GM12878 (cell line): ENCODE results near the gene ANGPTL2. TPM values are rescaled to one million over a fixed set of nuclear protein-coding genes. Genes with fewer than 3 reads are reported as not detected.

Experiments used
- EP300 ChIP-seq, 2 experiments: fragments of 150-350 bp in 1 of 2; IDR thresholded peaks; 2 replicates each; pipeline ENCODE4 v1.6.1; 2011 to 2012; ENCODE audit warnings: low read depth in 2 of 2, low read length in 2 of 2, borderline replicate concordance in 1 of 2, improper control_type of control experiment in 1 of 2, inconsistent platforms in 1 of 2; ENCODE audit not compliant: control insufficient read depth in 1 of 2
- IKZF1 ChIP-seq: fragments of 450-650 bp; conservative IDR thresholded peaks from 2 replicates; pipeline ENCODE4 v1.6.1; 2017; ENCODE audit warnings: antibody characterized with exemption, mild to moderate bottlenecking
- RFX5 ChIP-seq: IDR thresholded peaks from 2 replicates; pipeline ENCODE4 v1.6.1; 2011; ENCODE audit warnings: low read depth, low read length, improper control_type of control experiment
- YY1 ChIP-seq: IDR thresholded peaks from 2 replicates; pipeline ENCODE4 v1.6.1; 2011; ENCODE audit warnings: low read depth, mild to moderate bottlenecking, low read length
- ZZZ3 ChIP-seq: IDR thresholded peaks from 2 replicates; pipeline ENCODE4 v1.6.1; 2011; ENCODE audit warnings: low read depth; ENCODE audit not compliant: control insufficient read depth, insufficient read length
- polyA plus RNA-seq, 11 experiments: library from polyadenylated mRNA; depleted of rRNA in 4 of 11; unstranded in 6 of 11; stranded (reverse) in 5 of 11; fragments of >200 nt; fragmentation: Nextera tagmentation in 4 of 11; fragmentation: Illumina TruSeq in 1 of 11; extraction: Ambion mirVana in 4 of 11; extraction: Trizol in 1 of 11; gene quantifications; 1 replicate in 1 of 11; 2 replicates in 10 of 11; pipeline versions ENCODE4 v1.2.1 to v1.2.3, GENCODE V29; 2011 to 2016; ENCODE audit warnings: inconsistent platforms in 2 of 11, missing spikeins in 2 of 11, low read depth in 1 of 11
- total RNA-seq, 4 experiments: library from RNA; depleted of rRNA in 3 of 4; stranded (reverse); fragments of >200 nt in 3 of 4; fragmentation: Illumina TruSeq in 1 of 4; extraction: Trizol in 1 of 4; gene quantifications; 2 replicates each; pipeline versions ENCODE4 v1.2.1 to v1.2.3, GENCODE V29; 2013 to 2021
- TF ChIP-seq, protein P1 (sequence below): fragments of 450-650 bp; formaldehyde crosslinking; IDR thresholded peaks from 2 replicates; pipeline ENCODE4 v1.5.0; 2022; ENCODE audit warnings: mild to moderate bottlenecking, missing genetic modification characterization
- TF ChIP-seq, protein P2 (sequence below): fragments of 450-650 bp; IDR thresholded peaks from 2 replicates; pipeline ENCODE4 v1.6.1; 2017; ENCODE audit warnings: mild to moderate bottlenecking, moderate library complexity
- TF ChIP-seq, protein P3 (sequence below): IDR thresholded peaks from 2 replicates; pipeline ENCODE4 v1.6.1; 2012; ENCODE audit warnings: low read depth, low read length, improper control_type of control experiment

The ANGPTL2 gene
- total and polyA plus RNA-seq, 10 of the 15 experiments (the other 5 are each of a cell fraction or from before 2014, with no cell fraction given) = 0.13 to 2.6 (median 0.82) TPM; not detected in 1

DNA sequence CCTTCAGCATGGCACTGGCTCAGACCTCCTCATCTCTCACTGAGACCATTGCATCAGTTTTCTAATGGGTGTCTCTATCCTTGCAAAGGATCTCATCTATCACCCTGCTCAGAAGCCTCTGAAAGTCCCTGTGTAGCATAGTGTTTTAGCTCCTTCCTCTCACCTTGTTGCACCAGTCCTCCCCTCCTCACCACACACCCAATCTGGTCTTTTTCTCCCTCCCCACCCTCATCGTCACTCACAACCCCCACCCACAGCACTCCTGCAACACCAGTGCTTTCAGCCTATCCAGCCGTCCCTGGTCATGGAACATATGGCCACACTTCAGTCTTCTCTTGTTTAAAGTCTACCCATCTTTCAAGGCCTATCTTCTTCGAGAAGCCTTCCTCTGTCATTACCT lies 74.5 kb downstream of the ANGPTL2 start (continued):
- TF ChIP-seq, protein P1, sequence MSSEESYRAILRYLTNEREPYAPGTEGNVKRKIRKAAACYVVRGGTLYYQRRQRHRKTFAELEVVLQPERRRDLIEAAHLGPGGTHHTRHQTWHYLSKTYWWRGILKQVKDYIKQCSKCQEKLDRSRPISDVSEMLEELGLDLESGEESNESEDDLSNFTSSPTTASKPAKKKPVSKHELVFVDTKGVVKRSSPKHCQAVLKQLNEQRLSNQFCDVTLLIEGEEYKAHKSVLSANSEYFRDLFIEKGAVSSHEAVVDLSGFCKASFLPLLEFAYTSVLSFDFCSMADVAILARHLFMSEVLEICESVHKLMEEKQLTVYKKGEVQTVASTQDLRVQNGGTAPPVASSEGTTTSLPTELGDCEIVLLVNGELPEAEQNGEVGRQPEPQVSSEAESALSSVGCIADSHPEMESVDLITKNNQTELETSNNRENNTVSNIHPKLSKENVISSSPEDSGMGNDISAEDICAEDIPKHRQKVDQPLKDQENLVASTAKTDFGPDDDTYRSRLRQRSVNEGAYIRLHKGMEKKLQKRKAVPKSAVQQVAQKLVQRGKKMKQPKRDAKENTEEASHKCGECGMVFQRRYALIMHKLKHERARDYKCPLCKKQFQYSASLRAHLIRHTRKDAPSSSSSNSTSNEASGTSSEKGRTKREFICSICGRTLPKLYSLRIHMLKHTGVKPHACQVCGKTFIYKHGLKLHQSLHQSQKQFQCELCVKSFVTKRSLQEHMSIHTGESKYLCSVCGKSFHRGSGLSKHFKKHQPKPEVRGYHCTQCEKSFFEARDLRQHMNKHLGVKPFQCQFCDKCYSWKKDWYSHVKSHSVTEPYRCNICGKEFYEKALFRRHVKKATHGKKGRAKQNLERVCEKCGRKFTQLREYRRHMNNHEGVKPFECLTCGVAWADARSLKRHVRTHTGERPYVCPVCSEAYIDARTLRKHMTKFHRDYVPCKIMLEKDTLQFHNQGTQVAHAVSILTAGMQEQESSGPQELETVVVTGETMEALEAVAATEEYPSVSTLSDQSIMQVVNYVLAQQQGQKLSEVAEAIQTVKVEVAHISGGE (CRISPR knock-in tag) = no peak
- TF ChIP-seq, protein P2, sequence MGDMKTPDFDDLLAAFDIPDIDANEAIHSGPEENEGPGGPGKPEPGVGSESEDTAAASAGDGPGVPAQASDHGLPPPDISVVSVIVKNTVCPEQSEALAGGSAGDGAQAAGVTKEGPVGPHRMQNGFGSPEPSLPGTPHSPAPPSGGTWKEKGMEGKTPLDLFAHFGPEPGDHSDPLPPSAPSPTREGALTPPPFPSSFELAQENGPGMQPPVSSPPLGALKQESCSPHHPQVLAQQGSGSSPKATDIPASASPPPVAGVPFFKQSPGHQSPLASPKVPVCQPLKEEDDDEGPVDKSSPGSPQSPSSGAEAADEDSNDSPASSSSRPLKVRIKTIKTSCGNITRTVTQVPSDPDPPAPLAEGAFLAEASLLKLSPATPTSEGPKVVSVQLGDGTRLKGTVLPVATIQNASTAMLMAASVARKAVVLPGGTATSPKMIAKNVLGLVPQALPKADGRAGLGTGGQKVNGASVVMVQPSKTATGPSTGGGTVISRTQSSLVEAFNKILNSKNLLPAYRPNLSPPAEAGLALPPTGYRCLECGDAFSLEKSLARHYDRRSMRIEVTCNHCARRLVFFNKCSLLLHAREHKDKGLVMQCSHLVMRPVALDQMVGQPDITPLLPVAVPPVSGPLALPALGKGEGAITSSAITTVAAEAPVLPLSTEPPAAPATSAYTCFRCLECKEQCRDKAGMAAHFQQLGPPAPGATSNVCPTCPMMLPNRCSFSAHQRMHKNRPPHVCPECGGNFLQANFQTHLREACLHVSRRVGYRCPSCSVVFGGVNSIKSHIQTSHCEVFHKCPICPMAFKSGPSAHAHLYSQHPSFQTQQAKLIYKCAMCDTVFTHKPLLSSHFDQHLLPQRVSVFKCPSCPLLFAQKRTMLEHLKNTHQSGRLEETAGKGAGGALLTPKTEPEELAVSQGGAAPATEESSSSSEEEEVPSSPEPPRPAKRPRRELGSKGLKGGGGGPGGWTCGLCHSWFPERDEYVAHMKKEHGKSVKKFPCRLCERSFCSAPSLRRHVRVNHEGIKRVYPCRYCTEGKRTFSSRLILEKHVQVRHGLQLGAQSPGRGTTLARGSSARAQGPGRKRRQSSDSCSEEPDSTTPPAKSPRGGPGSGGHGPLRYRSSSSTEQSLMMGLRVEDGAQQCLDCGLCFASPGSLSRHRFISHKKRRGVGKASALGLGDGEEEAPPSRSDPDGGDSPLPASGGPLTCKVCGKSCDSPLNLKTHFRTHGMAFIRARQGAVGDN = no peak
- TF ChIP-seq, protein P3, sequence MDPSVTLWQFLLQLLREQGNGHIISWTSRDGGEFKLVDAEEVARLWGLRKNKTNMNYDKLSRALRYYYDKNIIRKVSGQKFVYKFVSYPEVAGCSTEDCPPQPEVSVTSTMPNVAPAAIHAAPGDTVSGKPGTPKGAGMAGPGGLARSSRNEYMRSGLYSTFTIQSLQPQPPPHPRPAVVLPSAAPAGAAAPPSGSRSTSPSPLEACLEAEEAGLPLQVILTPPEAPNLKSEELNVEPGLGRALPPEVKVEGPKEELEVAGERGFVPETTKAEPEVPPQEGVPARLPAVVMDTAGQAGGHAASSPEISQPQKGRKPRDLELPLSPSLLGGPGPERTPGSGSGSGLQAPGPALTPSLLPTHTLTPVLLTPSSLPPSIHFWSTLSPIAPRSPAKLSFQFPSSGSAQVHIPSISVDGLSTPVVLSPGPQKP = no peak
- TF ChIP-seq IKZF1 (no peak), RFX5 (no peak), ZZZ3 (no peak), EP300 (IDR thresholded peaks at IDR 0.05; ENCODE audit: borderline replicate concordance in 1 of 2, control insufficient read depth in 1 of 2, low read depth in 2 of 2, low read length in 2 of 2) (no peak), YY1 (no peak)
